HUDEP-2 (cell line): ENCODE data around the gene MED4.

Experiments used
- DNase-seq, 76 experiments: peaks; one replicate each; lab custom pipeline; 2025; ENCODE audit not compliant: unreplicated experiment in 76 of 76; lab: John Stamatoyannopoulos, UW

MED4 gene

GRCh38 chr13:48094781-48095502, at the start of gene MED4:
Gene MED4 (minus strand): TSS chr13:48095104. CDS start chr13:48095078, 26 bp downstream.
- DNase-seq, result peak; percentile 13 to 97 (median 90)

GRCh38 chr13:48144413-48145035, 49.6 kb upstream of the MED4 start:
- no peak for DNase-seq

- DNase-seq, result no peak
These were observed 47.5 kb upstream of the MED4 start for GRCh38 chr13:48142436-48142835.

GRCh38 chr13:48138270-48138669, 43.4 kb upstream of the MED4 start:
- no peak for DNase-seq

DNA sequence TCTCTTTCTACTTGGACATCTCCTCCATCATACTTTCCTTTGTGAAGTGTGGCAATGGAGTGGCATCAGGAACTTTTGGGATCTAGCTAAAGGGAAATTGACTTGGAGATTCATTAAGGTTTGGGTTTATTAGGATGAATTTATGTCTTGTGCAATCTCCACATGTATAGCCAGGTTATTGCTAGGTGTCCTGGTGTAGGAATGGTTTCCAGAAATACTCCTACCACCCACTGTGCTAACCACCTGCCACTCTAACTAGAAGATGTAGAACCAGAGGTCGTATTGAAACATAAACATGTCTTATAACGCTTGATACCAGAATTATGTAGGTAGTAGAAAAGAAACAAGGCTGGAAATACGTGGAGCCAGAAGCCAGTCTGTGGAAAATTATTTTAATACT, 38.1 kb upstream of the MED4 start:
- no peak for DNase-seq

- no peak for DNase-seq
These were observed 36.6 kb upstream of the MED4 start for GRCh38 chr13:48131533-48131932.

DNA sequence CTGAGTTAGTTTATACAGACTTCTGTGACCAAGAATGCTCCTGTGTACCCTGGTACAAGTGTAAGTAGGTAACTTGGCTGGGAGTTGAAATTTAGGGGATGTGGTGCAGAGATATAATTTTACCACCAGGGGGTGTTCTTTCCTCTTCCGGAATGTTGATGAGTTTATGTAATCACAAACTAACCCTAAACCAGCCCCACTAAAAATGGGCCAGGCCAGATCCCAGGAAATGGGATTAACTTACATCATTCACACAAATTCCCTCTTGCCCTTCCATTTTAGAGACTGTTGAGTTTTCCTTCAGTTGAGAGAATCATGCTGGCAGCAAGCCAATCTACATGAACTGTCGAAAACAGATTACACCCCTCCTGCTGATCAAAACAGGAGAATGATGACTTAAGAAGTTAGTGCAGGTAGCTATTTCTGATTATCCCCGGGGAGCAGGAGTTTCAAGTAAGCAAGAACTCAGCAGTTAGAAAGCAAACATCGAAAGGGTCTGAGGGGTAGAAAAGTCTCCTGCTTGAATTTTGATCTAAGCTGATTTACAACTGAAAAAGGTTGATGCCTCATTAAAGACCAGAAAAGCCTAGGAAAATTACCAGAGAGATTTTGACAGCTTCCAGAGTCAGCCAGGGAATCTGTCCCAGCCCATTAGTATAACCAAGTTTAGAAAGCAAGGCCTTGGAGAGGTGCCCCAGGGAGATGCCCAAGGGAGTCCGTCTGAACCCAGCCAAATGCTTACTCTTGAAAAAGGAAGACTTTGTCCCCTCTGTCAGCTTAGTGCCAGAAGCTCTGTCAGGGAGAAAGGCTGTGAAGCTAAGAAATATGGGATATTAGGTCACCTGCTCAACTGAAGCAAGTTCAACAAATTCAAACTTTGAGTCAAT, 32.3 kb upstream of the MED4 start:
- peak in 39 of 76 experiments; percentile 1 to 66 (median 28) for DNase-seq

DNA sequence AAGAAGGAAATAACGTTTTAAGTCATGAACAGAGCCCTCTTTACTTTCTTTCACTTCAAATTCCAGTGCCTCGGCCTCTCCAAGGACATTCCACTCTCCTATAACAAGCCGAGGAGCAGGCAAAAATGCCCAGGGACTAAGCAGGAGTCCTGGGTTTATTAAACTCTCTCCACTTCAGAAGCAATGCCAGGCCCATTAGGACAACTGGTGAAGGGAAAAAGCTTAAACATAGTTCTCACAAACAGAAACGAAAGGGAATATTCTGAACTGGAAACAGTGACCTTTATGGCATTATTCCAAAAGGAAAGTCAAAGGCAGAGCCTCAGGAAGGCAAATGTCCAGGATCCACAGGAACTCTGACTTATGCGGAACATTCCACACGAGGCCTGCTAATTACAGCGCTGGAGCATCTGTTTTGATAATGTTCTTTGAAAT, 30.9 kb upstream of the MED4 start:
- DNase-seq, result no peak

DNA sequence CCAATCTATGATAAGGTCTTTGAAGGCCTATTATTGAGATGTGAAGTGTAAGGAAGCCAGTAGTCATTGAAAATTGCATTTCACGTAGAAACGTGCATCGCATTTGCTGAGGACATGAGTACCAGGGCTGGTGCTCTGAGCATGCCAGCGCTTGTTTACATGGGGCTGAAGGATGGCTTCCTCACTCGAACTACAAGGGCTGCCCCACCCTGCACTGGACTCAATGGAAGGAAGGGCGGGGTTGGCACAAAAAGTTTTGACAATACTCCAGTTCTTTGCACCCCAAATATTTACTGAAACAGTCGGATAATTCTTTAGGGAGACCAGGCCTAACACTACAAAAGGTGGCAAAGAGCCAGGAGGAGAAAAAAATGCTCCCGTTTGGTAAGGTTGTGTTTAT, 28.9 kb upstream of the MED4 start:
- no peak for DNase-seq

- DNase-seq, result no peak
These were observed 26.8 kb upstream of the MED4 start for GRCh38 chr13:48121733-48122132.

DNA sequence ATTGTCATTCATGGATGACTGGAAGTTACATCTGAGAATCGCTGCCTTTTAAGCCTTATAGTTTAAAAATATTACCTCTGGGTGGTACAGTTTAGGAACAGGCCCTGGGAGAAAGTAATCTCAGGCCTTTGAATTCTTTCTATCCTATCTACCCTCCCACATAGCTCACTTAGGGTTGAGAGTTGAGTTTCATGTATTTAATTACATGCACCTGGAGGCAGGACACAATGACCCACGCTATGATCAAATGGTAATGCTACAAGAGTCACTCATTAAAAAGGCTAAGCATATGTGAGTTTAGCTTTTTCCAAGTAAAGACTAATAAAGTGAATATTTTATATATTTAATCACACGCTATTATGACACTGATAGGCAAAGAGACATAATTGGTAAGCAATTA, 25.3 kb upstream of the MED4 start:
- DNase-seq, result no peak

DNA sequence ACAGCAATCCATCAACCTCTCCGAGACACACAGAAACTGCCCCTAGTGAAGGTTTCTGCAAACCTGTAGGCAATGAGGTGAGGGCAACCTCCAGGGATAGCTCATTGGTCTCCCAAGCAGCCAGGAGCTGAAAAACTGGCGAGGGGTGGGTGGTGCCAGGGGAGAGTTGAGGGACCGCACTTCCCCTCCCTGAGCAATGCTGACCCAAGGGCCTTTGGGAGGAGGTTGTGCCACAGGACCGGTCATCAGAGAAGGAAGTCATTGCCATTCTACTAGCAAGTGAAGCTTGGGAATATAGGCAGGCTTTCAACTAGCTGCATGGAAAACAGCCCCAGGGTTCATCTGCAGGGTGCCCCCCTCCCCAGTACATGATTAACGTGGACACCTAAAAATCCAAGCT, 23.1 kb upstream of the MED4 start:
- DNase-seq, result no peak

DNA sequence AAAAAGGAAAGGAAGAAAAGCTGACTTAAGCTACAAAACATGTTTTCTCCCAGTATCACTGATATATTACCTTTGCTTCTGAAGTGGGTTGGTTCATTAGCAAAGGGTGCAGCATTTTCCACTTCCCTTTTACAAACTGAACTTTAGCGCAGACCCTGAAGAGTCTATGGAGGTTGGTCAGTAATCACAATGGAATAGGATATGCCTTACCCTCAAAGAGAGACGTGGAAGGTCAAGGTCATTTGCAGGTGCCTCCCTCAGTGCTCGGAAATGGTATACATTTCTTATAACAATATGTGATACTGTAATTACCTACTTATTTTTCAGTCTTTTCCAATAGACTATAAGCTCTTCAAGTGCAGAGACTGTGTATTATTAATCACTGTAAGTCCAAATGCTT, 21.9 kb upstream of the MED4 start:
- no peak for DNase-seq

DNA sequence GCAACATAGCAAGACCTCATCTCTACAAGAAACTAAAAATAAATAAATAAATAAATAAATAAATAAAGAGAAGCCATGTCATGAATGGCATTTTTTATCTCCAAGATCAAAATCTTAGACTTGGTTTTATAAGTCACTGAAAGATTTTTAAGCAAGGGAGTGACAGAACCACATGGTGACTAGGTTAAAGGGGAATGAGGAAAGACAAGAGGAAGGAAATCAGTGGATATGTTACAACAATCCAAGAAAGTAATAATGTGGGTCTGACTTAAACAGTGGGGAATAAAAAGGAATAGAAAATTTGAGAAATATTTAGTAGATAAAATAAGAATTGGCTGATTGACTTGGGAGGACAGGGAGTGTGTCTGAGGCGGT, 18.8 kb upstream of the MED4 start:
- no peak for DNase-seq

DNA sequence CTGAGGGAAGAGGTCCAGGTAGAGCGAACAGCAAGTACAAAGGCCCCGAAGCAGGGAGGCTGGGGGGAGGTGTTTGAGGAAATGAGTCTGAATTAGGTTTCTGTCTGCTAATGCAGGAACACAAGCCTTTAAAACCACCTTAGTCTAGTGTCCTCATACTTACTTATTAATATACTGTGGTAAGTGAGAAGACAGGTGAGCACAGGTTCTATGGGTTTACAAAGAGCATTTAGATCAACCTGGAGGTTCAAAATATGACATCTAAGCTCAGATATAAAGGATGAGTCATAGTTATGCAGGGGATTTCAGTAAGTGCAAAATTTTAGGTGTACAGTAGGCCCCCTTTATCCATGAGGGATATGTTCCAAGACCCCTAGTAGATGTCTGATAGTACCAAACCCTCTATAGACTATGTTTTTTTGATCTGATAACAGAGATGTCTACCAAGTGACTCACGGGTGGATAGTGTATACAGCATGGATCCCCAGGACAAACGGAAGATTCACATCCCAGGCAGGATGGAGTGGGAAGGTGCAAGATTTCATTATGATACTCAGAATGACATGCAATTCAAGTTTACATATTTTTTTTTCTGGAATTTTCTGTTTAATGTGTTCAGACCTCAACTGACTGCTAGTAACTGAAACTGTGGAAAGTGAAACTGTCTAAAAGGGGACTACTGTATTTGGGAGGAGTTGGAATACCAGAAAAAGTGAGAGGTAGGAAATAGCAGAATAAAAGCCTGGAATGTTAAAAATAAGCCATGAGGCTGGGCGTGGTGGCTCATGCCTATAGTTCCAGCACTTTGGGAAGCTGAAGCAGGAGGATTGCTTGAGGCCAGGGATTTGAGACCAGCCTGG, 18.2 kb upstream of the MED4 start:
- no peak for DNase-seq

DNA sequence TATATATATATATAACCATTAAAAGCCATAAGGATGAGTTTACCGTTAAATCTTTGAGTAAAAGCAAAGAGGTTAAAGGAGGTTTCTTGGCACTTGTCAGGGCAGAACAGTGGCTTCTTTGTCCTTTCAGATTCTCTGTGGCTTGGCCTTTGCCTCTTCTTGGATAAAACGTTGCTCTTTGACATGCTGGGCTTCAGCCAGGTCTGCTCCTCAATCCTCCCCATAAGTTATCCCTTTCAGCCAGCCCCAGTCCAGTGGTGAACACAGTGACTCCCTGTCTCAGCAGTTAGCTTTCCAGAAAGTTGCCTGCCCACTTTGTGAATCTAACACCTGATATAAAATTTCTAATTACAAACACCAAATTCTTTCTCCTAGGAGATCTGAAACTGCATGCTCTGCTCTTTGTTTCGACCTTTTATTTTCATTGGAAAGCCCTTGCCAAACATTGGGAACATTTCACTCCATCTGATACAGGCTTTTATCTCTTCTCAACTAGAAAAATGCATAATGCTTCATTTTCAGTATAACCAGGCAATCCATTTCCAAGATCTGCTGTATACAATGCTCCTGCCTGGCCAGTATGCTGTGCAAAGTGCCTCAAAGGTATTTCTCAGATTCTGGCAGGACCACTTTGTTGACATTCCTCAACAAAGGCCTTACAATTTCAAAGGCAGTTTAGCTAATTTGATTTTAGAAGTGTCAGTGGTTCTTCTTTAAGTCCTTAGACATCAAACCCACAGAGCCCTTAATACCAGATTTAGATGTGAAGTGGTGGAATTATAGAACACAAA, 16.2 kb upstream of the MED4 start:
- no peak for DNase-seq

GRCh38 chr13:48110132-48110868, 15.4 kb upstream of the MED4 start:
- DNase-seq, result peak in 1 of 76 experiments; percentile 1

GRCh38 chr13:48108106-48108505, 13.2 kb upstream of the MED4 start:
- DNase-seq, result no peak

GRCh38 chr13:48097793-48098192, 2.9 kb upstream of the MED4 start:
- no peak for DNase-seq
